ENCODE measurements around the gene HMGCL.

The HMGCL gene

GRCh38 chr1:23772854-23773242 lies 52.4 kb downstream of the HMGCL start:
- no peak for DNase-seq

GRCh38 chr1:23772049-23772853 lies 53.0 kb downstream of the HMGCL start:
- DNase-seq: peak; percentile 87

DNA sequence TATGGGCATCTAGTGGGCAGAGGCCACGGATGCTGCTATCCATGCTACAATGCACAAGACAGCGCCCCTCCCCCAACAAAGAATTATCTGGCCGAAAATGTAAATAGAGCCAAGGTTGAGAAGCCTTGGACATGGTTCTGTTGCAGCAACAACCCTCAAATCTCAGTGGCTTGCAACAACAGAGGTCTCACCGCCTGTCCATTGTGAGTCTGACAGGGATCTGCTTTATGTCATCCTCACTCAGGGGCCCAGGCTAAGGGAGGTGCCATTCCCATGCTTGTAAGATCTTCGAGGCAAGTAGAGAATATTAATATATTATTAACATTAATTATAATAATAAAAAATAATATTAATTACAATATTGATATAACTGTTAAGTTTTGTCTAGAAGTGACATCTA lies 56.5 kb downstream of the HMGCL start:
- DNase-seq: no peak

DNA sequence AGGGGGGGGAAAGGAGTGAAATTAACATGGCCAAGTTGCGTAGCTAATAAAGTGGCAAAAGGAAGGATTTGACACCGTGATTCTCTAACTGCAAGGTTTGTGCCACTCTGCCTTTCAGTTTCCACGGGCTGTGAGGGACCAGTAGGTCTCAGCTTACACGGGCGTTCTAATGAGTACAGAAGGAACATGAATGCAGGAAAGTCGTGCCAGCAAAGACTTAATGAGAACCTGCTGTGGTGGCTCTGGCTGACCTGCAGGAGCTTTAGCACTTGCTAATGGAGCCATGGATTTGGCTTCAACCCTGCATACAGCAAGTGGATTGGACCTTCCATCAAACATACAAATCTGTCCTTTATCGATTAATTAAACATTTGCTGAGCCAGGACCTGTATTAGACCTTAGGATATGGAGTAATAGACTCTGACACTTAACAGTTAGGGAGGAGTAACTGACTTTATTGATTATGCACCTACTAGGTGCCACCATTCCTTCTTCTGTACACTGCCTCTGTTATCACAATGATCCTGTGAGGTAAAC lies 62.1 kb downstream of the HMGCL start:
- DNase-seq: no peak

- no peak for DNase-seq
These were observed 66.0 kb downstream of the HMGCL start for GRCh38 chr1:23759277-23759676.

DNA sequence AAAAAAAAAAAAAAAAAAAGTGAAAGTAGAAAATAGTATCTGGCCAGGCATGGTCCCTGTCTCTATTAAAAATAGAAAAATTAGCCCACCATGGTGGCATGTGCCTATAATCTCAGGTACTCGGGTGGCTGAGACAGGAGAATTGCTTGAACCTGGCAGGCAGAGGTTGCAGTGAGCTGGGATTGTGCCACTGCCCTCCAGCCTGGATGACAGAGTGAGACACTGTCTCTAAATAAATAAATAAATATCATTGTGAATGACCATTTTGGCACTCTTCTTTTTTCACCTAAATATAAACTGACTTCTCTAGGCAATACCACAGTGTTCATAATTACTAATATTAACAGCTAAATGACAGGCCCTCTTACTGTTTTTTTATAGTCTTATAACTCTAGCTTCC lies 67.4 kb downstream of the HMGCL start:
- no peak for DNase-seq

DNA sequence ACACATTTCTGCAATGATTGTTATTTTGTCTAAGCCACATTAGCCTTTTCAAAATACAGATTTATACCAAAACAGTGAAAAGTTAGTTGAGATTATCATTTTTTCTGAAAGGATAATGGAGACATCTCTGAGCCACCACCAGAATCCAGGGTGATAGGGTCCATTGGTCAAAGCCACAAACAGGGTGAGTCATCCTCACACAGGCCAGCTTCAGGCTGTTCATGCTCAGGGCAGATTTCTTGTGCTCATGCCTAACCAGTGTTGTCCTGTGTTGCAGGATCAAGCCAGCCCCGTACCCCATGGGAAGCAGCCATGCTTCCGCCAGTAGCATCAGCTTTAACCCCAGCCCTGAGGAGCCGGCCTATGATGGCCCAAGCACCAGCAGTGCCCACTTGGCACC lies 68.6 kb downstream of the HMGCL start:
- no peak for DNase-seq

GRCh38 chr1:23752909-23753308 lies 72.3 kb downstream of the HMGCL start:
- no peak for DNase-seq
